GM12875 (cell line): ENCODE measurements around the gene PFKFB2.

Experiments used
- H3K4me3 ChIP-seq: one replicate; pipeline ENCODE4 v1.5.1; 2011; ENCODE audit warnings: low read depth, low read length, control low read depth
- TF ChIP-seq, protein P1 (sequence below): IDR thresholded peaks from 2 replicates; pipeline ENCODE4 v1.5.1; 2011; ENCODE audit warnings: low read depth, mild to moderate bottlenecking, control low read depth, inconsistent platforms, low read length, moderate library complexity, borderline replicate concordance; ENCODE audit not compliant: insufficient read depth

The PFKFB2 gene

DNA sequence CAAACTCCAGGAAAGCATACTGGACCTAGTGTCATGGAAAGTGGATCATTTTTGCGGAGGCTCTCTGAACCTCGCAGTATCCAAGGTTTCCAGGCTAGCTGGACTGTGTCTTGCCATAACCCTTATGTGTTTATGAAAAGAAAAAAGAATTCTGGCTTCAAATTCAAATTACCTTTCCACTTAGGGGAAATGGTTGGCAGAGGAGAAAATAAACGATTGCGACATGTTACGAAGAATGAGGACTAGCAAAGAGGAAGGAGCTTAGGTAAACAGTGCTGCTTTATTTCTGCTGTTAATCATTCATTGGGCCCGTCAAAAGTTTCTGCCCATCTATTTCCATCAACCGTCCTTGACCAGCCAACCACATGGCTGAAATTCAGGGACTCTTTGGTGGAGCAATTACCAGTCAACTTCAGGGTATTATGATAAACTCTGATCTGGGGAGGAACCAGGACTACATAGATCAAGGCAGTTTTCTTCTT is 50.9 kb downstream of the PFKFB2 start, which contains the start of gene C4BPA:
TSS of gene C4BPA (plus strand) at position 342 of the 482 bp plus-strand sequence. CDS start 8,793 bp downstream, outside the sequence.
- no peak within 1 kb of the TSS for H3K4me3 ChIP-seq
- TF ChIP-seq, protein P1, sequence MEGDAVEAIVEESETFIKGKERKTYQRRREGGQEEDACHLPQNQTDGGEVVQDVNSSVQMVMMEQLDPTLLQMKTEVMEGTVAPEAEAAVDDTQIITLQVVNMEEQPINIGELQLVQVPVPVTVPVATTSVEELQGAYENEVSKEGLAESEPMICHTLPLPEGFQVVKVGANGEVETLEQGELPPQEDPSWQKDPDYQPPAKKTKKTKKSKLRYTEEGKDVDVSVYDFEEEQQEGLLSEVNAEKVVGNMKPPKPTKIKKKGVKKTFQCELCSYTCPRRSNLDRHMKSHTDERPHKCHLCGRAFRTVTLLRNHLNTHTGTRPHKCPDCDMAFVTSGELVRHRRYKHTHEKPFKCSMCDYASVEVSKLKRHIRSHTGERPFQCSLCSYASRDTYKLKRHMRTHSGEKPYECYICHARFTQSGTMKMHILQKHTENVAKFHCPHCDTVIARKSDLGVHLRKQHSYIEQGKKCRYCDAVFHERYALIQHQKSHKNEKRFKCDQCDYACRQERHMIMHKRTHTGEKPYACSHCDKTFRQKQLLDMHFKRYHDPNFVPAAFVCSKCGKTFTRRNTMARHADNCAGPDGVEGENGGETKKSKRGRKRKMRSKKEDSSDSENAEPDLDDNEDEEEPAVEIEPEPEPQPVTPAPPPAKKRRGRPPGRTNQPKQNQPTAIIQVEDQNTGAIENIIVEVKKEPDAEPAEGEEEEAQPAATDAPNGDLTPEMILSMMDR = no peak

DNA sequence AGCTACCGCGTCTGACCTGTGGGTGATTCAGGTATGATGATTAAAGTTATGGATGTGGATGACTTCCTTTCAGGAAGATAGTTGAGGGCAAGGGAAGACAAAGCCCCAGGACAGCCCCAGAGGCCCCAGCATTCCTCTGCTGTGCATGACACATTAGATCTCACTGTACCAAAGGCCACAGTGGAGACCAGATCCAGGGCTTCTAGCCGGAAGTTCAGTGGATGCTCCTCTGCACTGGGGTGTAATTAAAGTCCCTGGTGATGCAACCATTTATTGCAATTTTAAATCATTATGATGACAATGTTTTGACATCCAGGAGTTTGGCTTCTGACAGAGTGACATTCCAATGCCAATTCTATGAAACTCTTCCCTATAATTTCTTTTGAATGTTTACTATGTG is 55.9 kb downstream of the PFKFB2 start:
- TF ChIP-seq, protein P1 = no peak
- no peak overlapping the region for H3K4me3 ChIP-seq

DNA sequence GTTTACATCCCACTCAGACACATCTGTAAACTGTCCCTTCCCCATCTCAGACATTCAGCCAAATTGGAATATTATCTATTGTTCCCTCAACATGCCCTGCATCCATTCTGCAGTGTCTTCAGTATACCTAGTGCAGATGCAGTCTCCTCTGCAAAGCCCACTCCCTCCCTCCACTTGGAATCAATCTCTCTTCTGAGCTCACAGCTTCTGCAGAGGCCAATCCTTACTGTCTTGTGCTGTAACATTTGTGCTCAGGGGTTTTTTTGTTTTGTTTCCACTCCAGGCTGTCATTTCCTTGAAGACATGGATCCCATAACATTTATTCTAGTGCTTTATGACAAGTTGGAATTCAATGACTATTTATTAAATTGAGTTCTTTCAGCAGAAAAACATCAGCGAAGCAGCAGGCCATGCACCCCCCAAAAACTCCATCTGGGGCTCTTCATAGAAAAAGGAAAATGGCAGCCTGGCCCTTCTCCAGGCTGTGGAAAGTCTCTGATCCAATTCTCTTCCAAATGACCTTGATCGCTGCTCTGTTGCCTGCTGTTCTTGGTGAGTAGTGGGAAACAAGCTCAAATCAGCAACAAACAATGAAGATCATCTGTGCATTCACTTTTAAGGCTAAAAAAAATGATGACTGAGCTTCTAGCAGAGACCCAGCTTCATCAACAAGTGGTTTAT is 59.7 kb downstream of the PFKFB2 start:
- TF ChIP-seq, protein P1 = no peak
- H3K4me3 ChIP-seq = no peak overlapping the region

DNA sequence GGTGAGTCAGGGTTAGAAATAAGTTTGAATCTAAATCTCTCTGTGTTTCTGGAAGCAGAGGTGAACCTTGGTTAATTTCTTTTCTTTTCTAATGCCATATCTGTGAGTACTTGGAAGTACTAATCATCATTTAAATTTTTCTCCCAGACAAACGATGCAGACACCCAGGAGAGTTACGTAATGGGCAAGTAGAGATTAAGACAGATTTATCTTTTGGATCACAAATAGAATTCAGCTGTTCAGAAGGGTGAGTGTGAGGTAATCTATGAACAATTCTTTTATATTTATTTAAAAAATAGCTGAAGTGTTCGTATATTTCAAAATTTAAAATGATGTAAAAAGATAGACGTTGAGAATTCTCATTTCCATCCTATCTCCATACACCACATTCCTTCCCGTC is 62.2 kb downstream of the PFKFB2 start:
- TF ChIP-seq, protein P1 = no peak
- H3K4me3 ChIP-seq = no peak overlapping the region

DNA sequence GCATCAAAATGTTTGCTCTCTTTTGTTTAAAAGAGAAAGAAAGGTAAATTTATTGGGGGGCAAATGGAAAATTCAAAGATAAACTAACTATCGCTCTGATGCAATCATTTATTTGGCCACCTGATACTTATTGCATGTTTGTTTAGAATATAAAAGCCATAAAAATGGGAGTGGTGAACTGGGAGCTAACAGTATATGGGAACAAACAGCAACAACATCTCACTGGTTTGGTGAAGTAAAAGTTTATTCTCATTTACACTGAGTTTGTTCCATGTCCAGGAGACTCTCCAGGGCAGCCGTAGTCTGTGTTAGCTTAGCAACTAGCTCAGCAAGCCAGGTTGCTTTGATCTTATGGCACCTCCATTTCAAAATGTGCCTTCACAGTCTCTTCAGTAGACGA is 71.3 kb downstream of the PFKFB2 start:
- no peak overlapping the region for H3K4me3 ChIP-seq

DNA sequence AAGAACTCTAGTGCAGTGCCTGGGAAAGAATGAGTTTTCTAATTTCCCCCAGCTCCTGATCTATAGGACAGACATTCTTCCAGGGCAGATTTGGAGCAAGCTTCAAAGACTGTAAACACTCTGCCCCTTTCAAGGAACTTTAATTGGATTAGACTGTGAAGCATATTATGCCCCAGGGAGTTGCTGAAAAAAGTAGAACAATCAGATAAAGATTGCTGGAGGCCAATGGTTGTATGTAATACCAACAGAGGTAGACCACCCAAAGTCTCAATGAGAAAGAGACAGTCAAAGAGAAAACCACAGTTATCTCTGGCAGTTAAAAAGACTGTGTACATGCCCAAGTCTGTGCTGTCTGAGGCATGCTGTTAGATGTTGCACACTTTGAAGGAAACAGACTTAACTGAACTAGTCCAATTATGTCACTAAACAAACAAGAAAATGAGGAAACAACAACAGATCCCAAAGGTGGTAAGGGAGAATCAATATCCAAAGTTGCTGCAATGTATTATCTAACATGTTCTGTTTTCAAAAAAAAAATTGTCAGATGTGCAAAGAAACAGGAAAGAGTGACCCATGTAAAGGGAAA is 75.4 kb downstream of the PFKFB2 start:
- TF ChIP-seq, protein P1 = no peak
- H3K4me3 ChIP-seq = no peak overlapping the region

More for the DNA sequence above, 71.3 kb downstream of the PFKFB2 start:
- TF ChIP-seq, protein P1 = no peak

DNA sequence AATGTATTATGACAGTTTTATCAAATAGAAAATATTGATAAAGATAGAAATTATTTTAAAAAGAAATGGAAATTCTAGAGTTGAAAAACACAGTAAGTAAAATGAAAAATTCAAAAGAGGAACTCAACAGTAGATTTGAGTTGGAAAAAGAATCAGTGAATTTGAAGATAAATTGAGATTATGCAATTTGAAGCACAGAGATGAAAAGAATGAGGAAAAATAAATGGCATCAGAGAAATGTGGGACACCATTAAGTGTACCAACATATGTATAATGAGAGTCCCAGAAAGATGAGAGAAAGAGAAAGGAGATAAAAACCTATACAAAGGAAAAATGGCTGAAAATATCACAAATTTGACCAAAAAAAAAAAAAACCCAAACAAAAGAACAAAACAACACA is 76.0 kb downstream of the PFKFB2 start:
- TF ChIP-seq, protein P1 = no peak

More for the DNA sequence above, 76.0 kb downstream of the PFKFB2 start:
- H3K4me3 ChIP-seq = no peak overlapping the region
